Keratinocyte (primary cell): ENCODE measurements around the gene PPP1R37.

Experiments
- EZH2 ChIP-seq: IDR thresholded peaks from one replicate; pipeline ENCODE4 v1.6.1; 2012; ENCODE audit warnings: inconsistent platforms, mild to moderate bottlenecking, low read length, moderate library complexity
- TF ChIP-seq, protein P1 (sequence below), 3 experiments: IDR thresholded peaks in 1 of 3; conservative IDR thresholded peaks in 1 of 3; optimal IDR thresholded peaks in 1 of 3; 2 replicates in 2 of 3; 3 replicates in 1 of 3; pipeline versions ENCODE3 to v1.5.1; 2011; ENCODE audit warnings: low read length in 3 of 3, mild to moderate bottlenecking in 3 of 3, moderate library complexity in 2 of 3, control low read depth in 1 of 3, inconsistent platforms in 1 of 3; ENCODE audit not compliant: insufficient read depth in 2 of 3; ENCODE audit errors: extremely low read depth in 1 of 3

DNA sequence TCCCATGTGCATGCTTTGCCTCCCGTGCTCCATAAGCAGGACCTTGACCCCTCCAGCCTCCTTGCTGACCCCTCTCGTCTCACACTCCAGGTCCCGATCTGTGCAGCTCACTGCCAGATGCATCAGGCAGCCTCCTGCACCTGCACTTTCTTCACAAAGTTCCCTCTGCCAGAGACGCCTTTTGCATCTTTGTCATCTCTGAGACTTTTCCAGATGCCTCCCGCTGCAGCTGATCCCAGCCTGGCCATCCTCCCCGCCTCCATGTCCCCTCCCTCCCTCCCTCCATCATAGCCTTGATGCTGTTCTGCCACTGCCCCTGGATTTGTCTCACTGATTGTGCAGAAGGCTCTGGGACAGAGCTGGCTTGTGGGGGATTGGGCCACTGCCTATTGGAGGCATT, 29.9 kb downstream of the PPP1R37 start:
- TF ChIP-seq, protein P1, sequence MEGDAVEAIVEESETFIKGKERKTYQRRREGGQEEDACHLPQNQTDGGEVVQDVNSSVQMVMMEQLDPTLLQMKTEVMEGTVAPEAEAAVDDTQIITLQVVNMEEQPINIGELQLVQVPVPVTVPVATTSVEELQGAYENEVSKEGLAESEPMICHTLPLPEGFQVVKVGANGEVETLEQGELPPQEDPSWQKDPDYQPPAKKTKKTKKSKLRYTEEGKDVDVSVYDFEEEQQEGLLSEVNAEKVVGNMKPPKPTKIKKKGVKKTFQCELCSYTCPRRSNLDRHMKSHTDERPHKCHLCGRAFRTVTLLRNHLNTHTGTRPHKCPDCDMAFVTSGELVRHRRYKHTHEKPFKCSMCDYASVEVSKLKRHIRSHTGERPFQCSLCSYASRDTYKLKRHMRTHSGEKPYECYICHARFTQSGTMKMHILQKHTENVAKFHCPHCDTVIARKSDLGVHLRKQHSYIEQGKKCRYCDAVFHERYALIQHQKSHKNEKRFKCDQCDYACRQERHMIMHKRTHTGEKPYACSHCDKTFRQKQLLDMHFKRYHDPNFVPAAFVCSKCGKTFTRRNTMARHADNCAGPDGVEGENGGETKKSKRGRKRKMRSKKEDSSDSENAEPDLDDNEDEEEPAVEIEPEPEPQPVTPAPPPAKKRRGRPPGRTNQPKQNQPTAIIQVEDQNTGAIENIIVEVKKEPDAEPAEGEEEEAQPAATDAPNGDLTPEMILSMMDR (optimal IDR thresholded peaks at IDR 0.05 in 1 of 3, IDR thresholded peaks at IDR 0.05 in 1 of 3, conservative IDR thresholded peaks at IDR 0.05 in 1 of 3; ENCODE audit: extremely low read depth in 1 of 3, insufficient read depth in 2 of 3, low read length in 3 of 3): no peak
- TF ChIP-seq EZH2: no peak
